Liver (tissue), 9 donors: ENCODE results near the gene CARD9. TPM values are rescaled to one million over a fixed set of nuclear protein-coding genes. Genes with fewer than 3 reads are reported as not detected.

ENCODE experiments used
- DNase-seq: peaks from one replicate; pipeline ENCODE4 v3.0.0-alpha.2; 2017; ENCODE audit warnings: low spot score
- H3K27ac ChIP-seq, 2 donors: one replicate each; pipeline ENCODE4 v1.7.0; 2013; ENCODE audit warnings: inconsistent platforms in 2 of 2, low read length in 2 of 2, control low read depth in 1 of 2, low read depth in 1 of 2, mild to moderate bottlenecking in 1 of 2
- H3K27me3 ChIP-seq, 4 donors: one replicate each; pipeline versions ENCODE4 v1.6.1 to v1.7.0; 2013; ENCODE audit warnings: low read length in 3 of 4, inconsistent platforms in 1 of 4, mild to moderate bottlenecking in 1 of 4, moderate library complexity in 1 of 4; ENCODE audit not compliant: control insufficient read depth in 4 of 4, insufficient read depth in 4 of 4
- H3K36me3 ChIP-seq, 4 donors: one replicate each; pipeline versions ENCODE4 v1.6.1 to v1.7.0; 2013; ENCODE audit warnings: low read length in 3 of 4, mild to moderate bottlenecking in 3 of 4, low read depth in 1 of 4, moderate library complexity in 1 of 4; ENCODE audit not compliant: control insufficient read depth in 4 of 4, insufficient read depth in 3 of 4
- H3K4me1 ChIP-seq, 4 donors: one replicate each; pipeline versions ENCODE4 v1.6.1 to v1.7.0; 2013; ENCODE audit warnings: low read length in 3 of 4, mild to moderate bottlenecking in 3 of 4, moderate library complexity in 1 of 4; ENCODE audit not compliant: control insufficient read depth in 4 of 4, insufficient read depth in 4 of 4
- H3K4me3 ChIP-seq, 3 donors: one replicate each; pipeline versions ENCODE4 v1.6.1 to v1.7.0; 2013; ENCODE audit warnings: low read length in 3 of 3, control low read depth in 1 of 3, low read depth in 1 of 3, mild to moderate bottlenecking in 1 of 3
- H3K9ac ChIP-seq, 2 donors: one replicate each; pipeline ENCODE4 v1.7.0; 2013; ENCODE audit warnings: low read length in 2 of 2, mild to moderate bottlenecking in 2 of 2, moderate library complexity in 2 of 2, control low read depth in 1 of 2, low read depth in 1 of 2
- H3K9me3 ChIP-seq, 4 donors: one replicate each; pipeline versions ENCODE4 v1.6.1 to v1.7.0; 2013; ENCODE audit warnings: low read length in 3 of 4; ENCODE audit not compliant: control insufficient read depth in 4 of 4
- EGR1 ChIP-seq, 2 donors: IDR thresholded peaks; 2 replicates each; pipeline ENCODE4 v1.6.1; 2016 to 2018; ENCODE audit warnings: antibody characterized with exemption in 2 of 2, low read depth in 2 of 2
- FOXA1 ChIP-seq: IDR thresholded peaks from 2 replicates; pipeline ENCODE4 v1.6.1; 2016; ENCODE audit warnings: antibody characterized with exemption
- GABPA ChIP-seq, 2 donors: IDR thresholded peaks in 1 of 2; conservative IDR thresholded peaks in 1 of 2; 2 replicates each; pipeline ENCODE4 v1.6.1; 2016; ENCODE audit warnings: antibody characterized with exemption in 2 of 2, mild to moderate bottlenecking in 1 of 2, moderate library complexity in 1 of 2
- HNF4G ChIP-seq: IDR thresholded peaks from 2 replicates; pipeline ENCODE4 v1.6.1; 2016; ENCODE audit warnings: antibody characterized with exemption
- NR2F2 ChIP-seq: IDR thresholded peaks from 2 replicates; pipeline ENCODE4 v1.6.1; 2016; ENCODE audit warnings: antibody characterized with exemption
- RAD21 ChIP-seq, 2 donors: IDR thresholded peaks; 2 replicates each; pipeline ENCODE4 v1.6.1; 2016; ENCODE audit warnings: antibody characterized with exemption in 2 of 2, mild to moderate bottlenecking in 2 of 2
- RXRA ChIP-seq, 2 donors: IDR thresholded peaks; 2 replicates each; pipeline ENCODE4 v1.6.1; 2017 to 2018; ENCODE audit warnings: antibody characterized with exemption in 2 of 2, mild to moderate bottlenecking in 1 of 2
- SP1 ChIP-seq: IDR thresholded peaks from 2 replicates; pipeline ENCODE4 v1.6.1; 2018; ENCODE audit warnings: antibody characterized with exemption, mild to moderate bottlenecking
- WGBS: extraction: QIAGEN DNeasy Blood & Tissue Kit; methylation state at CpG from one replicate; pipeline ENCODE4 v1.1.7; 2013; 5-methylcytosine and 5-hydroxymethylcytosine counted together
- polyA plus RNA-seq, 2 donors: library from polyadenylated mRNA; stranded (reverse) in 1 of 2; unstranded in 1 of 2; fragments of 200-250 nt in 1 of 2; fragments of >200 nt in 1 of 2; fragmentation: Nextera tagmentation in 1 of 2; extraction: Ambion mirVana in 1 of 2; gene quantifications; one replicate each; pipeline versions ENCODE4 v1.2.1 to v1.2.3, GENCODE V29; 2013 to 2015
- total RNA-seq, 2 donors: library from RNA; depleted of rRNA; stranded (reverse); fragments of >200 nt; gene quantifications; one replicate each; pipeline ENCODE4 v1.2.3, GENCODE V29; 2014
- TF ChIP-seq, protein P1 (sequence below): IDR thresholded peaks from 2 replicates; pipeline ENCODE4 v1.6.1; 2016; ENCODE audit warnings: antibody characterized with exemption
- TF ChIP-seq, protein P2 (sequence below): IDR thresholded peaks from 2 replicates; pipeline ENCODE4 v1.6.1; 2016; ENCODE audit warnings: antibody characterized with exemption, mild to moderate bottlenecking
- TF ChIP-seq, protein P3 (sequence below): IDR thresholded peaks from 2 replicates; pipeline ENCODE4 v1.6.1; 2016; ENCODE audit warnings: antibody characterized with exemption
- donor health status: healthy.
- donor health status: healthy.
- donor health status: healthy.
- donor health status: healthy.
- donor health status: healthy.

Gene CARD9
- total and polyA plus RNA-seq, 4 donors, result 0.25 to 5.3 (median 2.2) TPM

DNA sequence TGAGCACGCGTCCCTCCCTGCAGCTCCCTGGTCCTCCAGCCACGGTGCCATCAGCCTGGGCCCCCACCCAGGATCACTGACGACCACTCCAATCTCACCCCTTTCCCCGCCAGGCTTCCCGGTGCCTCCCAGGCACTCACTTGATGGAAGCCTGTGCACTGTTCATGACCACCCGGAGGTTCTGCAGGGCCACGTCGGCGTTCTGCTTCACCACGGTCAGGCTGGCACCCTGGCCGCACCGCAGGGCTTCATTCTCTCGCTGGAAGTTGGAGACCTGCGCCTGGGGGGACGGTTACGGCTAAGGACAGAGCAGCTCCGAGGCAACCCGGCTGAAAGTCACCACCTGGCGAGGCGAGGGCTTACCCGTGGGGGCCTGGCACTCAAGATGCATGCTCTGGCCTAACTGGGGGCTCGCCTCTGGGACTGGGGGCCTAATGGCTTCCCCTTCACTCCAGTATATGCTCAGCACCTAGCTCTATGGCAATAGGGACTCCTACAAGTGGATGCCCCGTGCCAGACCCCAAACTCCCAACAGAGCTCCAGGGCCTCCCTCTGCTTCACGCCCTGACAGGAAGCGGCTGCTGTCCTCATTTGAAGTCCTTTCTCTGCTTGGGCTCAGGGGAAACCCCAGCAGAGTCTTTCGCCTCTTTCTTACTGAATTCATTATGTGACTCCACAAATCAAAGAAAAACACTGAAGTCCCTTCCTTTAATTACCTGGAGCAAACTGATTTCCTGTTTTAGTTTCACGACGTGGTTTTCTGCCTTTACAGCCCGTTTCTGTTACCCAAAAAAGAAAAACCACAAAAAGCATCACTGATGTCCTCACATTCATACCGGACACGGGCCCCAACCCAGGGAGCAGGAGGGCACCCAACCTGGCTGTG, 30.7 kb upstream of the CARD9 start:
- Histone ChIP-seq H3K4me3 (no peak overlapping the region), H3K9me3 (no peaks in the 10 kb centered on the region), H3K36me3 (peaks cover 8 to 40% (median 10%) of the 10 kb centered on the region in 4 donors), H3K27me3 (no peaks in the 10 kb centered on the region), H3K9ac (no peak overlapping the region), H3K4me1 (peaks cover 0 to 12% (median 8%) of the 10 kb centered on the region in 4 donors), H3K27ac (no peak overlapping the region)
- TF ChIP-seq RXRA (IDR thresholded peaks at IDR 0.05) (no peak), RAD21 (IDR thresholded peaks at IDR 0.05) (no peak), EGR1 (IDR thresholded peaks at IDR 0.05; ENCODE audit: low read depth in 2 of 2) (no peak), SP1 (no peak), GABPA (IDR thresholded peaks at IDR 0.05 in 1 of 2, conservative IDR thresholded peaks at IDR 0.05 in 1 of 2) (no peak), FOXA1 (no peak), NR2F2 (no peak), HNF4G (no peak)
- TF ChIP-seq, protein P1, sequence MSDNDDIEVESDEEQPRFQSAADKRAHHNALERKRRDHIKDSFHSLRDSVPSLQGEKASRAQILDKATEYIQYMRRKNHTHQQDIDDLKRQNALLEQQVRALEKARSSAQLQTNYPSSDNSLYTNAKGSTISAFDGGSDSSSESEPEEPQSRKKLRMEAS, result no peak
- no peak for DNase-seq
- WGBS, result 90% methylated on average over 32 of the region's 32 CpGs

DNA sequence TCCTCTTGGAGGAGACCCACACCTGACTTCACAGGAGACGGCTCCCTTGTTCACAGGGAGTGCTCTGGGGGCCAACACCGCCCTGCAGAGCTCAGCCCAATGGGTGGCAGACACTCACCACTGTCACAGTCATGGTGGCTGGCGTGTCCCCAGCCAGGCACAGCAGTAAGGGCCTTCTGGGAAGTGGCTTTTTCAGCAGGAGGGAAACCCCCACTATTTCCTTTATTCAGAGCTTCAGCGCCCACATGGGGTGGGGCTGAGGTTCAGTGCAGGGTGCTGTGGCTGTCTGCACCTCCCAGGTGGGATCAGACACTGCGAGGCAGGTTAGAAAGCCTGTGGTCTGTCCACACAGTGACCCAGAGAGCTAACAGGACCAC, 30.1 kb upstream of the CARD9 start:
- H3K9me3 ChIP-seq, result no peaks in the 10 kb centered on the region
- DNase-seq, result no peak
- no peak overlapping the region for H3K27ac ChIP-seq
- WGBS, result 84% methylated on average over 5 of the region's 5 CpGs
- TF ChIP-seq RXRA (IDR thresholded peaks at IDR 0.05), result no peak
- TF ChIP-seq EGR1 (IDR thresholded peaks at IDR 0.05; ENCODE audit: low read depth in 2 of 2), result no peak
- TF ChIP-seq, protein P2, sequence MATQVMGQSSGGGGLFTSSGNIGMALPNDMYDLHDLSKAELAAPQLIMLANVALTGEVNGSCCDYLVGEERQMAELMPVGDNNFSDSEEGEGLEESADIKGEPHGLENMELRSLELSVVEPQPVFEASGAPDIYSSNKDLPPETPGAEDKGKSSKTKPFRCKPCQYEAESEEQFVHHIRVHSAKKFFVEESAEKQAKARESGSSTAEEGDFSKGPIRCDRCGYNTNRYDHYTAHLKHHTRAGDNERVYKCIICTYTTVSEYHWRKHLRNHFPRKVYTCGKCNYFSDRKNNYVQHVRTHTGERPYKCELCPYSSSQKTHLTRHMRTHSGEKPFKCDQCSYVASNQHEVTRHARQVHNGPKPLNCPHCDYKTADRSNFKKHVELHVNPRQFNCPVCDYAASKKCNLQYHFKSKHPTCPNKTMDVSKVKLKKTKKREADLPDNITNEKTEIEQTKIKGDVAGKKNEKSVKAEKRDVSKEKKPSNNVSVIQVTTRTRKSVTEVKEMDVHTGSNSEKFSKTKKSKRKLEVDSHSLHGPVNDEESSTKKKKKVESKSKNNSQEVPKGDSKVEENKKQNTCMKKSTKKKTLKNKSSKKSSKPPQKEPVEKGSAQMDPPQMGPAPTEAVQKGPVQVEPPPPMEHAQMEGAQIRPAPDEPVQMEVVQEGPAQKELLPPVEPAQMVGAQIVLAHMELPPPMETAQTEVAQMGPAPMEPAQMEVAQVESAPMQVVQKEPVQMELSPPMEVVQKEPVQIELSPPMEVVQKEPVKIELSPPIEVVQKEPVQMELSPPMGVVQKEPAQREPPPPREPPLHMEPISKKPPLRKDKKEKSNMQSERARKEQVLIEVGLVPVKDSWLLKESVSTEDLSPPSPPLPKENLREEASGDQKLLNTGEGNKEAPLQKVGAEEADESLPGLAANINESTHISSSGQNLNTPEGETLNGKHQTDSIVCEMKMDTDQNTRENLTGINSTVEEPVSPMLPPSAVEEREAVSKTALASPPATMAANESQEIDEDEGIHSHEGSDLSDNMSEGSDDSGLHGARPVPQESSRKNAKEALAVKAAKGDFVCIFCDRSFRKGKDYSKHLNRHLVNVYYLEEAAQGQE, result no peak
- no peak overlapping the region for H3K4me3 ChIP-seq
- peaks cover 0 to 18% (median 15%) of the 10 kb centered on the region in 4 donors for H3K4me1 ChIP-seq
- no peaks in the 10 kb centered on the region for H3K27me3 ChIP-seq
- peaks cover 8 to 40% (median 10%) of the 10 kb centered on the region in 4 donors for H3K36me3 ChIP-seq
- H3K9ac ChIP-seq, result no peak overlapping the region

DNA sequence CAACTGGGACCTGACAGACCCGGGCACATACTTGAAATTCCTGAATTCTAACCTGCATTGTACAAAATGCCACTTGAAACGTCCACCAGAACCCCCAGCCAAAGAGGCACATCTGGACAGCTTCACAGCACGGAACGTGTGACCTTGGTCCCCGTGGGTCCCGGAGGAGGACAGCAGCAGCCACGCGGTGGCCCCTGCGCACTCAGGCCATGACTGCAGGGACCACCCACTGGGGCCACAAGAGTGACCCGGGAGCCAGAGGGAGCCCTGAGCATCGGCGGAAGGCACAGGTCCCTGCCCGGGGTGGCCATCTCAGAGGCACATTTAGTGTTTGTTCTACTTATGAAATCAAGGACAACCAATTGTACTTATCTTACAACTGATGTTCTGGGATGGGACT, 28.6 kb upstream of the CARD9 start:
- 80% methylated on average over 13 of the region's 13 CpGs for WGBS

More for the DNA sequence above, 28.6 kb upstream of the CARD9 start:
- Histone ChIP-seq H3K4me1 (peaks cover 0 to 30% (median 20%) of the 10 kb centered on the region in 4 donors), H3K36me3 (peaks cover 5 to 37% (median 10%) of the 10 kb centered on the region in 4 donors), H3K9ac (no peak overlapping the region), H3K9me3 (no peaks in the 10 kb centered on the region), H3K27me3 (no peaks in the 10 kb centered on the region), H3K27ac (no peak overlapping the region), H3K4me3 (no peak overlapping the region)
- TF ChIP-seq, protein P3, sequence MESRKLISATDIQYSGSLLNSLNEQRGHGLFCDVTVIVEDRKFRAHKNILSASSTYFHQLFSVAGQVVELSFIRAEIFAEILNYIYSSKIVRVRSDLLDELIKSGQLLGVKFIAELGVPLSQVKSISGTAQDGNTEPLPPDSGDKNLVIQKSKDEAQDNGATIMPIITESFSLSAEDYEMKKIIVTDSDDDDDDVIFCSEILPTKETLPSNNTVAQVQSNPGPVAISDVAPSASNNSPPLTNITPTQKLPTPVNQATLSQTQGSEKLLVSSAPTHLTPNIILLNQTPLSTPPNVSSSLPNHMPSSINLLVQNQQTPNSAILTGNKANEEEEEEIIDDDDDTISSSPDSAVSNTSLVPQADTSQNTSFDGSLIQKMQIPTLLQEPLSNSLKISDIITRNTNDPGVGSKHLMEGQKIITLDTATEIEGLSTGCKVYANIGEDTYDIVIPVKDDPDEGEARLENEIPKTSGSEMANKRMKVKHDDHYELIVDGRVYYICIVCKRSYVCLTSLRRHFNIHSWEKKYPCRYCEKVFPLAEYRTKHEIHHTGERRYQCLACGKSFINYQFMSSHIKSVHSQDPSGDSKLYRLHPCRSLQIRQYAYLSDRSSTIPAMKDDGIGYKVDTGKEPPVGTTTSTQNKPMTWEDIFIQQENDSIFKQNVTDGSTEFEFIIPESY, result no peak
- no peak for TF ChIP-seq NR2F2
- TF ChIP-seq SP1, result no peak
- no peak for DNase-seq
